Gastrocnemius medialis (tissue), 4 donors: ENCODE data around the gene AUTS2. TPM values are rescaled to one million over a fixed set of nuclear protein-coding genes. Genes with fewer than 3 reads are reported as not detected.

Source experiments
- ATAC-seq, 2 donors: fragments of 150-250 bp; one replicate each; pipeline ENCODE4 v1.9.1; 2016
- DNase-seq, 2 donors: peaks; one replicate each; pipeline ENCODE4 v3.0.0-alpha.2; 2019
- H3K27ac ChIP-seq, 4 donors: fragments of 200-600 bp; sonication (generic); 1 replicate in 1 of 4; 2 replicates in 3 of 4; pipeline ENCODE4 v1.5.1; 2016 to 2018; ENCODE audit warnings: mild to moderate bottlenecking in 2 of 4, moderate library complexity in 1 of 4
- H3K27me3 ChIP-seq, 3 donors: fragments of 200-600 bp; sonication (generic) in 2 of 3; 1 replicate in 1 of 3; 2 replicates in 2 of 3; pipeline versions ENCODE4 v1.5.1 to v1.6.0; 2016 to 2019; ENCODE audit warnings: mild to moderate bottlenecking in 1 of 3, moderate library complexity in 1 of 3
- H3K36me3 ChIP-seq, 2 donors: fragments of 200-600 bp; sonication (generic) in 1 of 2; one replicate each; pipeline ENCODE4 v1.5.1; 2017 to 2018
- H3K4me1 ChIP-seq, 2 donors: fragments of 200-600 bp; sonication (generic) in 1 of 2; one replicate each; pipeline ENCODE4 v1.5.1; 2016 to 2017; ENCODE audit warnings: mild to moderate bottlenecking in 2 of 2
- H3K4me3 ChIP-seq, 4 donors: fragments of 200-600 bp; sonication (generic) in 3 of 4; 1 replicate in 1 of 4; 2 replicates in 3 of 4; pipeline ENCODE4 v1.5.1; 2016 to 2019; ENCODE audit warnings: mild to moderate bottlenecking in 2 of 4
- H3K9me3 ChIP-seq, 3 donors: fragments of 200-600 bp; sonication (generic) in 2 of 3; 1 replicate in 1 of 3; 2 replicates in 2 of 3; pipeline ENCODE4 v1.5.1; 2016 to 2019
- CTCF ChIP-seq, 5 experiments: fragments of 450-650 bp in 3 of 5; fragments of 200-600 bp in 2 of 5; sonication (generic) in 2 of 5; IDR thresholded peaks in 4 of 5; conservative IDR thresholded peaks in 1 of 5; 1 replicate in 4 of 5; 2 replicates in 1 of 5; pipeline ENCODE4 v1.5.1; 2016 to 2019; ENCODE audit warnings: antibody characterized with exemption in 5 of 5, mild to moderate bottlenecking in 3 of 5, moderate library complexity in 3 of 5
- POLR2A ChIP-seq, 2 donors: fragments of 450-650 bp; IDR thresholded peaks; one replicate each; pipeline ENCODE4 v1.6.1; 2017; ENCODE audit warnings: antibody characterized with exemption in 2 of 2, mild to moderate bottlenecking in 2 of 2, moderate library complexity in 2 of 2
- in situ Hi-C, 4 donors: fragments of 200-750 bp; cut with MboI; loops; one replicate each; pipeline versions ENCODE4 v1.15.0 to v1.8.0; 2017; ENCODE audit warnings: low sequenced_read_pairs in 4 of 4
- intact Hi-C: fragments of 100-400 bp; cut with DNase I; formaldehyde crosslinking; loops from one replicate; pipeline ENCODE4 v1.15.1; 2023; ENCODE audit warnings: low total_unique reads
- total RNA-seq, 4 donors: library from RNA; depleted of rRNA; stranded (reverse); fragments of >200 nt; gene quantifications; one replicate each; pipeline versions ENCODE4 v1.1.0 to v1.2.3, GENCODE V29; 2016

Gene AUTS2
- total RNA-seq, 4 donors from 2014 or later = 2.5 to 16.2 (median 8.5) TPM

- H3K4me3 ChIP-seq = no peak overlapping the region
- no peaks in the 10 kb centered on the region for H3K9me3 ChIP-seq
- in situ Hi-C loops (no loop called here), intact Hi-C loops (no loop called here)
- H3K4me1 ChIP-seq = peaks cover 7 to 16% of the 10 kb centered on the region in 2 donors
- DNase-seq (no peak), ATAC-seq (no peak)
- H3K27me3 ChIP-seq = no peaks in the 10 kb centered on the region
- H3K36me3 ChIP-seq = no peaks in the 10 kb centered on the region
- TF ChIP-seq CTCF (IDR thresholded peaks at IDR 0.05 in 4 of 5, conservative IDR thresholded peaks at IDR 0.05 in 1 of 5) (no peak), POLR2A (IDR thresholded peaks at IDR 0.05) (no peak)
- H3K27ac ChIP-seq = no peak overlapping the region
Measured at GRCh38 chr7:70098133-70098561, 499.9 kb downstream of the AUTS2 start.

GRCh38 chr7:70098905-70099672 lies 500.8 kb downstream of the AUTS2 start:
- H3K9me3 ChIP-seq = no peaks in the 10 kb centered on the region
- peaks cover 0 to 8% of the 10 kb centered on the region in 2 donors for H3K4me1 ChIP-seq
- DNase-seq = no peak
- intact Hi-C loops (no loop called here), in situ Hi-C loops (no loop called here)
- H3K4me3 ChIP-seq = no peak overlapping the region
- no peaks in the 10 kb centered on the region for H3K27me3 ChIP-seq
- TF ChIP-seq POLR2A (IDR thresholded peaks at IDR 0.05) = no peak
- no peak for TF ChIP-seq CTCF (IDR thresholded peaks at IDR 0.05 in 4 of 5, conservative IDR thresholded peaks at IDR 0.05 in 1 of 5)
- no peaks in the 10 kb centered on the region for H3K36me3 ChIP-seq
- ATAC-seq = no peak
- H3K27ac ChIP-seq = no peak overlapping the region

- Histone ChIP-seq H3K27me3 (no peaks in the 10 kb centered on the region), H3K27ac (no peak overlapping the region), H3K36me3 (no peaks in the 10 kb centered on the region), H3K9me3 (no peaks in the 10 kb centered on the region), H3K4me3 (no peak overlapping the region), H3K4me1 (peaks cover 0 to 5% of the 10 kb centered on the region in 2 donors)
- TF ChIP-seq POLR2A (IDR thresholded peaks at IDR 0.05) = no peak
- no peak for TF ChIP-seq CTCF (IDR thresholded peaks at IDR 0.05 in 4 of 5, conservative IDR thresholded peaks at IDR 0.05 in 1 of 5)
- intact Hi-C loops (no loop called here), in situ Hi-C loops (no loop called here)
- DNase-seq (no peak), ATAC-seq (no peak)
Measured at GRCh38 chr7:70104243-70104642, 506.0 kb downstream of the AUTS2 start.

- Histone ChIP-seq H3K4me1 (no peaks in the 10 kb centered on the region), H3K4me3 (no peak overlapping the region), H3K9me3 (no peaks in the 10 kb centered on the region), H3K27me3 (no peaks in the 10 kb centered on the region), H3K27ac (no peak overlapping the region), H3K36me3 (no peaks in the 10 kb centered on the region)
- intact Hi-C loops (no loop called here), in situ Hi-C loops (no loop called here)
- TF ChIP-seq CTCF (IDR thresholded peaks at IDR 0.05 in 4 of 5, conservative IDR thresholded peaks at IDR 0.05 in 1 of 5) = no peak
- TF ChIP-seq POLR2A (IDR thresholded peaks at IDR 0.05) = no peak
- DNase-seq (no peak), ATAC-seq (no peak)
Measured at GRCh38 chr7:70113078-70113477, 514.8 kb downstream of the AUTS2 start.
